Gastroesophageal sphincter (tissue), 4 donors: ENCODE results near the gene RALGAPA1. TPM values are rescaled to one million over a fixed set of nuclear protein-coding genes. Genes with fewer than 3 reads are reported as not detected.

Experiments used
- ATAC-seq: fragments of 150-250 bp; one replicate; pipeline ENCODE4 v1.9.1; 2016; ENCODE audit warnings: mild to moderate bottlenecking, moderate library complexity
- H3K27ac ChIP-seq, 4 donors: fragments of 200-600 bp; sonication (generic) in 3 of 4; 1 replicate in 3 of 4; 2 replicates in 1 of 4; pipeline ENCODE4 v1.5.1; 2016 to 2019
- H3K27me3 ChIP-seq: fragments of 200-600 bp; sonication (generic); one replicate; pipeline ENCODE4 v1.5.1; 2019
- H3K36me3 ChIP-seq, 2 donors: fragments of 200-600 bp; sonication (generic); one replicate each; pipeline ENCODE4 v1.5.1; 2019; ENCODE audit warnings: control low read depth in 1 of 2
- H3K4me1 ChIP-seq, 3 donors: fragments of 200-600 bp; sonication (generic); 1 replicate in 2 of 3; 2 replicates in 1 of 3; pipeline ENCODE4 v1.5.1; 2016 to 2019; ENCODE audit warnings: control low read depth in 2 of 3
- H3K4me3 ChIP-seq, 2 donors: fragments of 200-600 bp; sonication (generic); one replicate each; pipeline ENCODE4 v1.5.1; 2019; ENCODE audit warnings: mild to moderate bottlenecking in 1 of 2, moderate library complexity in 1 of 2
- H3K9me3 ChIP-seq, 3 donors: fragments of 200-600 bp; sonication (generic); one replicate each; pipeline ENCODE4 v1.5.1; 2017 to 2019; ENCODE audit warnings: control low read depth in 2 of 3
- CTCF ChIP-seq, 4 experiments: fragments of 200-600 bp in 2 of 4; fragments of 450-650 bp in 2 of 4; sonication (generic) in 1 of 4; IDR thresholded peaks; one replicate each; pipeline ENCODE4 v1.5.1; 2017 to 2019; ENCODE audit warnings: antibody characterized with exemption in 4 of 4, mild to moderate bottlenecking in 2 of 4, moderate library complexity in 2 of 4
- EP300 ChIP-seq: sonication (generic); formaldehyde crosslinking; IDR thresholded peaks from one replicate; pipeline ENCODE4 v1.6.1; 2017; ENCODE audit warnings: antibody characterized with exemption, mild to moderate bottlenecking
- POLR2A ChIP-seq, 2 donors: fragments of 450-650 bp; IDR thresholded peaks; one replicate each; pipeline ENCODE4 v1.6.1; 2017; ENCODE audit warnings: antibody characterized with exemption in 2 of 2, mild to moderate bottlenecking in 2 of 2, moderate library complexity in 1 of 2
- POLR2AphosphoS5 ChIP-seq: sonication (generic); formaldehyde crosslinking; IDR thresholded peaks from one replicate; pipeline ENCODE4 v1.6.1; 2017; ENCODE audit warnings: antibody characterized with exemption
- WGBS, 2 donors: methylation state at CpG; one replicate each; pipeline ENCODE4 v1.1.5; 2018; ENCODE audit warnings: low coverage in 1 of 2; 5-methylcytosine and 5-hydroxymethylcytosine counted together
- total RNA-seq, 4 donors: library from RNA; depleted of rRNA; stranded (reverse); fragments of >200 nt; gene quantifications; one replicate each; pipeline ENCODE4 v1.1.0, GENCODE V29; 2016

RALGAPA1 gene
- total RNA-seq, 4 donors from 2014 or later: 46.6 to 97.4 (median 69.4) TPM

- Histone ChIP-seq H3K27ac (no peak overlapping the region), H3K36me3 (no peaks in the 10 kb centered on the region), H3K4me1 (no peaks in the 10 kb centered on the region), H3K9me3 (no peaks in the 10 kb centered on the region), H3K4me3 (no peak overlapping the region), H3K27me3 (peaks cover 4% of the 10 kb centered on the region)
- 39 to 77% methylated on average over 2 of the region's 2 CpGs for WGBS, 2 donors
- no peak for TF ChIP-seq POLR2A (IDR thresholded peaks at IDR 0.05)
- TF ChIP-seq CTCF (IDR thresholded peaks at IDR 0.05): no peak
- no peak for TF ChIP-seq EP300
- TF ChIP-seq POLR2AphosphoS5: no peak
- no peak for ATAC-seq
Observed at GRCh38 chr14:35509846-35510245, 299.2 kb downstream of the RALGAPA1 start.

- TF ChIP-seq POLR2A (IDR thresholded peaks at IDR 0.05) (no peak), CTCF (IDR thresholded peaks at IDR 0.05) (no peak), POLR2AphosphoS5 (no peak), EP300 (no peak)
- H3K4me1 ChIP-seq: no peaks in the 10 kb centered on the region
- no peaks in the 10 kb centered on the region for H3K9me3 ChIP-seq
- no peak for ATAC-seq
- H3K4me3 ChIP-seq: no peak overlapping the region
- H3K27ac ChIP-seq: no peak overlapping the region
- H3K36me3 ChIP-seq: no peaks in the 10 kb centered on the region
- no peaks in the 10 kb centered on the region for H3K27me3 ChIP-seq
Observed at GRCh38 chr14:35506927-35507326, 302.2 kb downstream of the RALGAPA1 start.

DNA sequence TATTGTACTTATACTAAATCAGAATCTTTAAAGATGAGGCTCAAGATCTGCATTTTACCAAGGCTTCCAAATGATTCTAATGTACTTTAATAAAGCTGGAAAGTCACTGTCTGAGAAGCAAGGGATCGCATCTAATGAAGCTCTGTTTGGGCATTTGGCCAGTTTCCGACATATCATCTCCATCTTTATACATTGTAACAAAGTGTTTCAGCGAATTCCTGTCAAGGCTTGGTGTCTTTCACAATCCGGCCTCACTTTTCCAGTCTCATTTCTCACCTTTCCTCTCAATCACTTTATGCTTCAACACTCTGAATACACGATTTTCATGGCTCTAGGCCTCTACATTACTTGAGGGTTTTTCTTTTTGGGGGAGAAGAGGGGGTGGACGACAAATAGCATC lies 302.6 kb downstream of the RALGAPA1 start:
- no peak for TF ChIP-seq EP300
- TF ChIP-seq POLR2AphosphoS5: no peak
- no peak for TF ChIP-seq CTCF (IDR thresholded peaks at IDR 0.05)
- no peak for TF ChIP-seq POLR2A (IDR thresholded peaks at IDR 0.05)
- H3K27ac ChIP-seq: no peak overlapping the region
- no peaks in the 10 kb centered on the region for H3K9me3 ChIP-seq
- no peak overlapping the region for H3K4me3 ChIP-seq
- no peaks in the 10 kb centered on the region for H3K36me3 ChIP-seq
- H3K4me1 ChIP-seq: no peaks in the 10 kb centered on the region
- 71 to 75% methylated on average over 5 to 6 of the region's 6 CpGs for WGBS, 2 donors
- ATAC-seq: no peak
- no peaks in the 10 kb centered on the region for H3K27me3 ChIP-seq

GRCh38 chr14:35504260-35504659 lies 304.8 kb downstream of the RALGAPA1 start:
- Histone ChIP-seq H3K36me3 (no peaks in the 10 kb centered on the region), H3K27ac (no peak overlapping the region), H3K27me3 (no peaks in the 10 kb centered on the region), H3K9me3 (peaks cover 0 to 7% (median 0%) of the 10 kb centered on the region in 3 donors), H3K4me1 (no peaks in the 10 kb centered on the region), H3K4me3 (no peak overlapping the region)
- WGBS, 2 donors: 43 to 75% methylated on average over 1 of the region's 1 CpG
- TF ChIP-seq CTCF (IDR thresholded peaks at IDR 0.05) (no peak), POLR2AphosphoS5 (no peak)
- ATAC-seq: no peak

DNA sequence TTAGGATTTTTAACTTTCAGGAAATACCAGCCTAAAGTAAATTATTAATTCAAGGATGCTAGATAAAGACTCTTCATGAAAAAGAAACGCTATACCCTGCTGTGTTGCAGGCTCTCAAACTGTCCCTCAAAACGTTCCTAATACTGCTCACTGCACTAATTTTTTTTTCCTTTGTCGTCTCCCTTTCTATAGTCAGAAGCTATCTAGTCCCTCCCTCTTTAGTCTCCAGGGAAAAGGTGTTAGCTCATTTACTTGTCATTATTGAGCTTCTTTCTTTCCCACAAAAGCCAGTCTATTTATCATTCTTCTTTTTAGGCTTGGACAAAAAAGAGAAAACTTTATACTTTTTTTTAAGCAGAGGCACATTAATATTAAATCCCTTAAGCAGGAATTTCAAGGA lies 305.4 kb downstream of the RALGAPA1 start:
- Histone ChIP-seq H3K4me1 (no peaks in the 10 kb centered on the region), H3K9me3 (peaks cover 0 to 7% (median 0%) of the 10 kb centered on the region in 3 donors), H3K36me3 (no peaks in the 10 kb centered on the region), H3K27ac (no peak overlapping the region), H3K4me3 (no peak overlapping the region), H3K27me3 (no peaks in the 10 kb centered on the region)
- TF ChIP-seq EP300 (no peak), POLR2AphosphoS5 (no peak), POLR2A (IDR thresholded peaks at IDR 0.05) (no peak), CTCF (IDR thresholded peaks at IDR 0.05) (no peak)
- no peak for ATAC-seq
- 27 to 42% methylated on average over 3 of the region's 3 CpGs for WGBS, 2 donors
